Tibial nerve (tissue), 3 donors: ENCODE results near the gene SLC9A3.

Source experiments
- POLR2A ChIP-seq, 2 donors: fragments of 450-650 bp; IDR thresholded peaks; one replicate each; pipeline ENCODE4 v1.6.1; 2017; ENCODE audit warnings: antibody characterized with exemption in 2 of 2, mild to moderate bottlenecking in 2 of 2, moderate library complexity in 2 of 2
- TF ChIP-seq, protein P1 (sequence below), 5 experiments: fragments of 200-600 bp in 3 of 5; fragments of 450-650 bp in 2 of 5; sonication (generic) in 3 of 5; IDR thresholded peaks; one replicate each; pipeline ENCODE4 v1.5.1; 2016 to 2019; ENCODE audit warnings: antibody characterized with exemption in 5 of 5, mild to moderate bottlenecking in 3 of 5, moderate library complexity in 2 of 5

DNA sequence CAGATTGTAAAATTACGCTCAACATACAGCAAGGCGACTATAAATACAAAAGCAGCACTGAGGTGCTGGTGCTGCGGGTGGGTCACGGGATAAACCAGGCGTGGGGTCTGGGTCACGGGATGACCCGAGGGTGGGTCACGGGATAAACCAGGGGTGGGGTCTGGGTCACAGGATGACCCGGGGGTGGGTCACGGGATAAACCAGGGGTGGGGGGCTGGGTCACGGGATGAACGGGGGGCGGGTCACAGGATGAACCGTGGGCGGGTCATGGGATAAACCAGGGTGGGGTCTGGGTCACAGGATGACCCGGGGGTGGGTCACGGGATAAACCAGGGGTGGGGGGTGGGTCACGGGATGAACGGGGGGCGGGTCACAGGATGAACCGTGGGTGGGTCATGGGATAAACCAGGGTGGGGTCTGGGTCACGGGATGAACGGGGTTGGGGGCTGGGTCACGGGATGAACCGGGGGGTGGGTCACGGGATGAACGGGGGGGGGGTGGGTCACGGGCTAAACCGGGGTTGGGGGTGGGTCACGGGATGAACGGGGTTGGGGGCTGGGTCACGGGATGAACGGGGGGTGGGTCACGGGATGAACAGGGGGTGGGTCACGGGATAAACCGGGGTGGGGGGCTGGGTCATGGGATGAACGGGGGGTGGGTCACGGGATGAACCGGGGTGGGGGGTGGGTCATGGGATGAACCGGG lies 30.2 kb upstream of the SLC9A3 start:
- TF ChIP-seq, protein P1, sequence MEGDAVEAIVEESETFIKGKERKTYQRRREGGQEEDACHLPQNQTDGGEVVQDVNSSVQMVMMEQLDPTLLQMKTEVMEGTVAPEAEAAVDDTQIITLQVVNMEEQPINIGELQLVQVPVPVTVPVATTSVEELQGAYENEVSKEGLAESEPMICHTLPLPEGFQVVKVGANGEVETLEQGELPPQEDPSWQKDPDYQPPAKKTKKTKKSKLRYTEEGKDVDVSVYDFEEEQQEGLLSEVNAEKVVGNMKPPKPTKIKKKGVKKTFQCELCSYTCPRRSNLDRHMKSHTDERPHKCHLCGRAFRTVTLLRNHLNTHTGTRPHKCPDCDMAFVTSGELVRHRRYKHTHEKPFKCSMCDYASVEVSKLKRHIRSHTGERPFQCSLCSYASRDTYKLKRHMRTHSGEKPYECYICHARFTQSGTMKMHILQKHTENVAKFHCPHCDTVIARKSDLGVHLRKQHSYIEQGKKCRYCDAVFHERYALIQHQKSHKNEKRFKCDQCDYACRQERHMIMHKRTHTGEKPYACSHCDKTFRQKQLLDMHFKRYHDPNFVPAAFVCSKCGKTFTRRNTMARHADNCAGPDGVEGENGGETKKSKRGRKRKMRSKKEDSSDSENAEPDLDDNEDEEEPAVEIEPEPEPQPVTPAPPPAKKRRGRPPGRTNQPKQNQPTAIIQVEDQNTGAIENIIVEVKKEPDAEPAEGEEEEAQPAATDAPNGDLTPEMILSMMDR (IDR thresholded peaks at IDR 0.05), result no peak
- no peak for TF ChIP-seq POLR2A (IDR thresholded peaks at IDR 0.05)
